Neuron (in vitro differentiated cells): ENCODE results near the gene CUEDC2.

ENCODE experiments used
- H2AFZ ChIP-seq: one replicate; pipeline ENCODE4 v1.6.1; 2013; ENCODE audit warnings: low read depth, mild to moderate bottlenecking, inconsistent platforms, low read length, moderate library complexity
- H3K27me3 ChIP-seq: one replicate; pipeline ENCODE4 v1.6.1; 2013; ENCODE audit warnings: low read length; ENCODE audit not compliant: insufficient read depth
- H3K36me3 ChIP-seq: one replicate; pipeline ENCODE4 v1.6.1; 2013; ENCODE audit warnings: low read length; ENCODE audit not compliant: insufficient read depth
- H3K4me1 ChIP-seq: one replicate; pipeline ENCODE4 v1.6.1; 2013; ENCODE audit warnings: low read length; ENCODE audit not compliant: insufficient read depth
- H3K4me3 ChIP-seq: 2 replicates; pipeline ENCODE4 v1.5.1; 2013; ENCODE audit warnings: mild to moderate bottlenecking, low read length, moderate library complexity
- H3K9me3 ChIP-seq: one replicate; pipeline ENCODE4 v1.6.1; 2013; ENCODE audit warnings: low read length

CUEDC2 gene

DNA sequence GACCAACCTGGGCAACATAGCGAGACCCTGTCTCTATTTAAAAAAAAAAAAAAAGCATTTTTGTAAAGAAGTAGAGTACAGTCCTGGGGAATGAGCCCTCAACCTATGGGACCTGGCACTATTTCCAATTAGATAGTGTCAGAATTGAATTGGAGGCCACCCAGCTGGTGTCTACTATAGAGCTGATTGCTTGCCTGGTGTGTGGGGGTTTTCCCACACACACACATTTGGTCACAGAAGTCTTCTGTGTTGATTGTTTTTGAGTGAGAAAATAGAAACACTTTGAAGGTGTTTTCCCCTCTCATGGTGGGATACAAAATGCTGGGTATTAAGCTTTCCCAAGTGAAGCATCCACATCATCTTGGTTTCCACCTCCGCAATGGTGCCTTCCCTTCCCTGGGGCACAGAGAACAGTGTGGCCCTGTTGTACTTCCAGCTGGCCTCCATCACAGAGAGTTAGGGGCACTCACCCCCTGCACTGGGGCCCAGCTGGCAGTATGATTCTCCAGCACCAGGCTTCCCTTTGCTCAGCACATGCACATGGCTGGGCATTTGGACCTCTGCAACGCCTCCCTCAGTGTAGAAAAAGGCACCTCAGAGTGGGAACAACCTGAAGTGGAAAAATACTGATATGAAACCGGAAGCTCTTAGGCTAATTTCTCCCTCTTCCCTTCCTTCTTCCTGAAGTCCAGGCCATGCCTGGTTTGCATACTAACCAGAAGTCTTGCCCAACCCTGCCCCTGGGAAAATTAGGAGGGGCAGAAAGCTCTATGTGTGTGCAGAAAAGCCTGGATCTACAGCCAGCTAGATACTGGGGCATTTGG, 47.6 kb downstream of the CUEDC2 start:
- Histone ChIP-seq H3K27me3 (no peaks in the 10 kb centered on the region), H2AFZ (no peak overlapping the region), H3K36me3 (peaks cover 25% of the 10 kb centered on the region), H3K4me1 (no peaks in the 10 kb centered on the region), H3K4me3 (no peak overlapping the region), H3K9me3 (no peaks in the 10 kb centered on the region)

GRCh38 chr10:102384053-102384452, 48.3 kb downstream of the CUEDC2 start:
- Histone ChIP-seq H2AFZ (no peak overlapping the region), H3K4me3 (no peak overlapping the region), H3K27me3 (no peaks in the 10 kb centered on the region), H3K9me3 (no peaks in the 10 kb centered on the region), H3K36me3 (peaks cover 33% of the 10 kb centered on the region), H3K4me1 (no peaks in the 10 kb centered on the region)

DNA sequence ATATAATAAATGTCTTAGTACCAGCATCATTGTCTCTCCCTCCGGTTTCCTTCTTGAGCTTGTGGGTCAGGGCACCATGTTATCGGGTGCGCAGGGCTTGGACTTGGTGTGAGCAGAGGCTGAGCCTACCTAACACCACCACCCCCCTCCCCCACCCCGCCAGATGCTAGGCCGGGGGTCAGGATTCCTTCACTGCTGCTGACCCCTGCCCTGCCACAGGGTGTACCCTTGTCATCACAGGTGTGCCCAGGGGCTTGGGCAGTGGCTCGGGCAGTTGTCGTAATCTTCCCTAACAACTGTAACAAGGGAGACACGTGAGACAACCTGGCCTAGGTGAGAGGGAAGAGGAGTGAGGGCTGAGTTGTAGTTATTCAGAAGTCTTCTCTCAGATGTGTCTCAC, 49.5 kb downstream of the CUEDC2 start:
- H3K4me3 ChIP-seq = no peak overlapping the region
- H2AFZ ChIP-seq = no peak overlapping the region
- no peaks in the 10 kb centered on the region for H3K27me3 ChIP-seq
- H3K9me3 ChIP-seq = no peaks in the 10 kb centered on the region
- no peaks in the 10 kb centered on the region for H3K4me1 ChIP-seq
- peaks cover 38% of the 10 kb centered on the region for H3K36me3 ChIP-seq

- H3K36me3 ChIP-seq = peaks cover 39% of the 10 kb centered on the region
- no peaks in the 10 kb centered on the region for H3K27me3 ChIP-seq
- no peaks in the 10 kb centered on the region for H3K4me1 ChIP-seq
- no peak overlapping the region for H3K4me3 ChIP-seq
- H3K9me3 ChIP-seq = no peaks in the 10 kb centered on the region
- H2AFZ ChIP-seq = no peak overlapping the region
Measured at GRCh38 chr10:102381983-102382382, 50.4 kb downstream of the CUEDC2 start.

DNA sequence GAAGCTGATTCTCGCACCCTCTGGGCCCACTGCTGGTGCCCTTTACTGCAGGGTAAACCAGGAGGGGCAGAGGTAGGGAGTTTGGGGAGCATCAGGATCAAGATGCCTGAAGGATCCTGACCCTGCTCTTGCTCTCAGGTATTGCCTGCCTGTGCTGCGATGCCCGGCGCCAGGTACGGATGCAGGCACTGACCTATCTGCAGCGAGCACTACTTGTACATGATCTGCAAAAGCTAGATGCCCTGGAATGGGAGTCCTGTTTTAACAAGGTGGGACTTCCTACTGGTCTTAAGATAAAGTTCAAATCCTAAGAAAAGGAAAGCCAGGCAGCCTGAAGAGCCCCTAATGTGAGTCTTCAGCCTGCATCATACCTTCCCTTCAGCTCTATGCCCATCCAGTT, 53.0 kb downstream of the CUEDC2 start:
- no peak overlapping the region for H3K4me3 ChIP-seq
- no peaks in the 10 kb centered on the region for H3K4me1 ChIP-seq
- H2AFZ ChIP-seq = no peak overlapping the region
- peaks cover 60% of the 10 kb centered on the region for H3K36me3 ChIP-seq
- no peaks in the 10 kb centered on the region for H3K27me3 ChIP-seq
- H3K9me3 ChIP-seq = no peaks in the 10 kb centered on the region

GRCh38 chr10:102376901-102377300, 55.5 kb downstream of the CUEDC2 start:
- no peak overlapping the region for H2AFZ ChIP-seq
- H3K4me3 ChIP-seq = no peak overlapping the region
- peaks cover 76% of the 10 kb centered on the region for H3K36me3 ChIP-seq
- H3K4me1 ChIP-seq = no peaks in the 10 kb centered on the region
- H3K9me3 ChIP-seq = no peaks in the 10 kb centered on the region
- no peaks in the 10 kb centered on the region for H3K27me3 ChIP-seq

GRCh38 chr10:102375867-102376266, 56.5 kb downstream of the CUEDC2 start:
- H3K4me3 ChIP-seq = no peak overlapping the region
- no peaks in the 10 kb centered on the region for H3K9me3 ChIP-seq
- peaks cover 75% of the 10 kb centered on the region for H3K36me3 ChIP-seq
- H3K4me1 ChIP-seq = no peaks in the 10 kb centered on the region
- no peak overlapping the region for H2AFZ ChIP-seq
- H3K27me3 ChIP-seq = no peaks in the 10 kb centered on the region

GRCh38 chr10:102375250-102375649, 57.1 kb downstream of the CUEDC2 start:
- Histone ChIP-seq H3K4me3 (no peak overlapping the region), H3K9me3 (no peaks in the 10 kb centered on the region), H3K27me3 (no peaks in the 10 kb centered on the region), H3K36me3 (peaks cover 75% of the 10 kb centered on the region), H3K4me1 (no peaks in the 10 kb centered on the region), H2AFZ (no peak overlapping the region)
